HPDE6-E6E7 (cell line): ENCODE data around the gene GPS1.

ENCODE experiments used
- DNase-seq: peaks from one replicate; pipeline ENCODE4 v3.0.0; 2011; ENCODE audit warnings: missing footprints; ENCODE audit errors: extremely low spot score

Gene GPS1

GRCh38 chr17:82058855-82059249 lies 7.2 kb downstream of the GPS1 start:
- no peak for DNase-seq

- no peak for DNase-seq
Observed at GRCh38 chr17:82059272-82060000, 7.7 kb downstream of the GPS1 start.

GRCh38 chr17:82060001-82060380 lies 8.3 kb downstream of the GPS1 start:
- no peak for DNase-seq

- no peak for DNase-seq
Observed at GRCh38 chr17:82060614-82061013, 8.9 kb downstream of the GPS1 start.

- DNase-seq, result no peak
Observed at GRCh38 chr17:82061047-82061925, 9.6 kb downstream of the GPS1 start.

- DNase-seq, result no peak
Observed at GRCh38 chr17:82062076-82062983, 10.6 kb downstream of the GPS1 start.

DNA sequence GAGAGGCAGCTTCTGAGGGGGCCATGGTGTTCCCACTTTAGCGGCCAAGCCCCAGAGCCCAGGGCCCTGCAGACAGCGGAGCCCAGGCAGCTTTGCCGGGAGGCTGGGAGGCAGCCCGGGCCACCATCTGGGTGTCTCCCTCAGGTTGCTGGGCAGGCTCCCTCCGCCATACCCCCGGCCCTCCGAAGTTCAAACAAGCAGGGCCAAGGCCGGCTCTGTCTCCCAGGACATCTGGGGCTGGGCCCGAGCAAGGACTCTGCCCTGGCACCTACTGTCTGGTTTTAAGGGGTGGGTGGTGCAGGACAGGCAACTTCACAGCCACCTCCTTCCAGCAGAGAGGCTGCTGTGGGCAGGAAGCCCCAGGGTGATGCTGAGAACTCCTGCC lies 11.3 kb downstream of the GPS1 start:
- no peak for DNase-seq

- no peak for DNase-seq
Observed at GRCh38 chr17:82063424-82064415, 12.0 kb downstream of the GPS1 start.

DNA sequence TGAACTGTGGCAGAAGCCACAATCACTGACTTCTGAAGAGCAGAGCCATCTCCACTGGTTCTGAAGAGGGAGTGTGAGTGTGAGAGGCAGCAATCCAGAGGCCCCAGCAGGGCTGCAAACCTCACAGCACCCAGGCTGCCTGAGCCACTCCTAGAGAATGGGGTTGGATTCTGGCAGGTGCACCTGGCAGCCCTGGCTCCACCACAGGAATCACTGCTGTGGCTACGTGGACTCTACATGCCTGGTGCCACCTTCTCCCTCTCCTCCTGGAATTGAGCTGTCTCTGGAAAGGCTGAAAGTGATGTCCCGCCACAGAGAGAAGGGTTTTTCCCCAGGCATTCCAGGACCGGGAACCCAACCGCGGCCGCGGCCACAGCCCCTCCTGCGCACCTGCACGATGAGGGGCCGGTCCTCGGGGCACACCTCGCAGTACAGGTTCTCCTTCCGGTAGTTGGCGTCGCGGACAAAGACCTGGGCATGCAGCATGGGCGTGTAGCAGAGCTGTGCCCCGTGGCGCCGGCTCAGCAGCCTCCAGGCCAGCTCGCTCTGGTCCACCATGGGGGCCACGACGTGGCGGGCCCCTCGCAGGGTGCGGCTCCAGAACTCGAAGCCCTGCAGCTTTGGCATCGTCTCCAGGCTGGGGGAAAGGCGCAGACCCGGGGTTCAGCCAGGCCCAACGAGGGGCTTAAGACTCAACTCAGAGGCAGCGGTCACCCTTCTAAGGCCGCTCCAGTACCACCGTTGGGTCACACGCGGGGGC lies 12.9 kb downstream of the GPS1 start:
- DNase-seq, result peak; percentile 57

- peak; percentile 33 for DNase-seq
Observed at GRCh38 chr17:82065193-82065637, 13.5 kb downstream of the GPS1 start.

DNA sequence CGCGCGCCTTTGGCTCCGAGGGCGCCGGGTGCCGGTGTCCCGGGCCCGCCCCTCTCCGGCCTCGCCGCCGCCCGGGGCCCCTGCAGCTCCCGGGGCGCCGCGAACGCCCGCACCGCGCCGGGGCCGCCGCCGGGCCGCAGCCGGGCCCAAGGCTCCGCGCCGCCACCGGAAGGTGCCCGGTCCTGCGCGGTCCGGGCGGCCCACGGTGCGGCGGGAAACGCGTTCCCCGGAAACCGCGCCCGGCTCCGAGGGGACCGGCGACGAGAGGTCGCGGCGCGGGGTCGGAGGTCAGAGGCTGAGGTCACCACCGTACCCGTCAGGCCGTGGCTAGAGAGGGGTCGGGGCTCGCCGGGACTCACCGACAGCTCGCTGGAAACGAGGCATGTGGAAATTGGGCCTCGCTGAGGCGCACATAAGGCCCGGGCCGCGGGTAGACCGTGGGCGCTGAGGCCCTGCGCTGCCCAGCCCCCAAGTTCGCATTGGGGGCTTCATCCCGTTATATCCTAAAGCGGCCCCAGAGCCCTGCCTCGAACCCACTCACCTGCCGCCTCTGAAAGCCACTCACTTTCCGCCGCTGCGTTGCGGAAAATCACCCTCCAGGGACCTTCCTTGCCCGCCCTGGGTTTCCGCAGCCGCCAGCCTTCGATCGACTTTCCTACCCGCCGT lies 14.1 kb downstream of the GPS1 start, which contains the start of gene DUS1L:
Gene DUS1L, minus strand, starts transcription at position 167 of the 666 bp plus-strand sequence. CDS start 745 bp downstream, outside the sequence.
- DNase-seq, result peak; percentile 54

DNA sequence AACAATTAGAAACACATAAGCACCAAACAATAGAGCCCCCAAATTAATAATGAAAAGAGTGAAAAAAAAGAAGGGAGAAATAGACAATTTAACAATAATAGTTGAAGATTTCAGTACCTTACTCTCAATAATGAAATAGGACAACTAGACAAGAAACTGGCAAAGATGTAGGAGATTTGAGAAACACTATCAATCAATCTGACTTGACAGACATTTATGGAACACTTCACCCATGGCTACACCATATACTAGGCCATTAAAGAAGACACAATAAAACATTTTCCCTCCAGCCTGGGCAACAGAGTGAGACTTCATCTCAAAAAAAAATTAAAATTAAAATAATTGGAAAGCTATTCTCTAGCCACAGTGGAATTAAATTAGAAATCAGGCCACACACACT lies 18.9 kb downstream of the GPS1 start:
- DNase-seq, result no peak

- DNase-seq, result no peak
Observed at GRCh38 chr17:82072827-82073226, 21.1 kb downstream of the GPS1 start.

DNA sequence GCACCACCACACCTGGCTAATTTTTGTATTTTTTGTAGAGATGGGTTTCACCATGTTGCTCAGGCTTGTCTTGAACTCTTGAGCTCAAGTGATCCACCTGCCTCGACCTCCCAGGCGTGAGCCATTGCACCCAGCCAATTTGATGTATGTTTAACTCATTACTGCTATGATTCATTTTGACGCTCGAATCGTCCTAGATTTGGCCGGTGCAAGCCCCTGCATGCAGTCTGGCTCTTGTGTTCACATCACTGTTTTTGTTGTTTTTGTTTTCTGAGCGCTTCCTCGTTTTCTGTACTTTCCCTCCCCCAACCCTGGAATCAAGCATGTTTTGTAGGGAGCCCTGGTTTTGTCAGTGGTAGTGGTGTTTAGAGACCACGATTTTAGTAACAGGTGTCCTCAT lies 21.7 kb downstream of the GPS1 start:
- DNase-seq, result peak; percentile 29

DNA sequence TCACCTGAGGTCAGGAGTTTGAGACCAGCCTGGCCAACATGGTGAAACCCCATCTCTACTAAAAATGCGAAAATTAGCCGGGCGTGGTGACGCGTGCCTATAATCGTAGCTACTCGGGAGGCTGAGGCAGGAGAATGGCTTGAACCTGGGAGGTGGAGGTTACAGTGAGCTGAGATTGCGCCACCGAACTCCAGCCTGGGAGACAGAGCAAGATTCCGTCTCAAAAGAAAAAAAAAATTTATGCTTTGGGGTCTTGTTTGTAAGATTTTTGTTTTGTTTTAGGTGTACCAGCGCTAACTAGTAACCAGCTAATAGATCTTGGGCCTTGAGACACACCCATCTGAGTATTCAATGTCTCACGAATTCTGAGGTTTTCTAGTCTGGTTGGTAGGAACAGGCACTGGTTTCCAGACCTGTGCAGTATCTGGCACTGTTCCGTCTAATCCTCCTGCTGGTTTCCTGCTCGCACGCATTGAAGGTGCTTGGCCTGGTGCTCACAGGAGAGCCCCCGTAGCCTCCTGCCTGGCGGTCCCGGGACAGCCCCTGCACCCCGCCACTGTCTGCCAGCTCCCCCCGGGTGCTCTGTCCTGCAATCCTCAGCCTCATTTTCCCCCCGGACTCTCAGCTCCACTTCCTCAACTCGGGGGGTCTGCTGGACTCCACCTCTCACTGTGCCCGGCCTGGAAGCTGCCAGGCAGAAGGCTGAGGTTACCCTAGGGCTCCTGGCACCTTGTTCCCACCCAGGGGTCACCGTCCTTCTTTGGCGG lies 24.5 kb downstream of the GPS1 start:
- DNase-seq, result no peak

DNA sequence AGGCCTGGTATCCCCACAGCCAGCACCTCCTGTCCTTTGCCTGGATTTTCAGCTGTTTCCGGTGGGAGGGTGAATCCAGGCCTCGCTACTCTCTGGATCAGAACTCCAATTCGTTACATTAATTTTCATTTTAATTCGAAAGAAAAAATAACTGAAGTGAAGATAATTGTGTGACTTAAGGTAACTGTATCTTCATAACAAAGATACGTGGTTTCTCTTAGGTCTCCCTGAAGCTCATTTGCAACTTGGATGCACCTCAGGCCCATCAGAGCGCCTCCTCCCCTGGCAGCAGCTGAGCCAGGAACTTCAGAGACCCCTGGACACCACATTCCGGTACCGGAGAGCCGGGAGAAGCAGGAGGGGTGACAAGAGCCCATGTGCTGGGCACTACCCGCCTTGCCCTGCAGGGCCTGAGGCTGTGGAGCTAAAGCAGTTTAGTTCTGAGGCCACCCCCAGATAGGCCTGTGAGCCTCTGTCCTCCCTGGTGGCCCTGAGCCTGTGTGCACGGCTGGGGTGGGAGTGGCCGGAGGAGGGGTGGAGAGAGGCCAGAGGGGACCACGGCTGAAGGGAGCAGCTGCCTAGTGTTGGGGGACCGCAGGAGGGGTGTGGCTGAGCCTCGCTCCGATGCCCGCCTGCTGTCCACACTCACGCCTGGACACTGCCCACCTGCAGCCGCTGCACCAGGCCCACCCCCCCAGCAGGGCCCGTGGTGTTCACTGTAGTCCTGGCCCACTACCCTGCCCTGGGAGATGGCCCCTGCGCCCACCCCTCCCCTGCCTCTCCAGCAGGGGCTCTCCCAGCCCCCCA lies 25.3 kb downstream of the GPS1 start:
- DNase-seq, result no peak

- no peak for DNase-seq
Observed at GRCh38 chr17:82077617-82078358, 26.1 kb downstream of the GPS1 start.
